Measurements from ENCODE around the gene LBX2.

GRCh38 chr2:74497777-74498499 is 1.5 kb downstream of the LBX2 start:
- peak; percentile 36; the same call in 1 of the 2 replicates for TF ChIP-seq POLR2AphosphoS5 (IDR thresholded peaks at IDR 0.05; ENCODE audit: low read depth)
- peak; percentile 73 for TF ChIP-seq EZH2 (IDR thresholded peaks at IDR 0.05; ENCODE audit: low read depth, unreplicated experiment)
- no peak for TF ChIP-seq CTCF (conservative IDR thresholded peaks at IDR 0.05; ENCODE audit: low read depth in 2 of 2)
- peak; percentile 71 for TF ChIP-seq EZH2phosphoT487 (IDR thresholded peaks at IDR 0.05; ENCODE audit: unreplicated experiment)
- TF ChIP-seq ETS1 (IDR thresholded peaks at IDR 0.05) = no peak
- TF ChIP-seq REST (IDR thresholded peaks at IDR 0.05; ENCODE audit: unreplicated experiment) = no peak
- TF ChIP-seq CREB1 (CRISPR knock-in tag; IDR thresholded peaks at IDR 0.05; ENCODE audit: low read depth) = no peak
- TF ChIP-seq ZNF331 (CRISPR knock-in tag; IDR thresholded peaks at IDR 0.05; ENCODE audit: low read depth) = no peak
- no peak for TF ChIP-seq JUNB (IDR thresholded peaks at IDR 0.05; ENCODE audit: unreplicated experiment)
- no peak for TF ChIP-seq ZNF114 (CRISPR knock-in tag; IDR thresholded peaks at IDR 0.05)
- no peak for TF ChIP-seq STAT1 (IDR thresholded peaks at IDR 0.05; ENCODE audit: unreplicated experiment)
- TF ChIP-seq NANOG (IDR thresholded peaks at IDR 0.05; ENCODE audit: borderline replicate concordance) = no peak
